DMS153 (cell line): Measurements from ENCODE around the gene AGXT.
"Not testable (repeated sequence)": the region's sequence is repeated elsewhere in the genome, so short reads cannot be mapped to it uniquely, and the experiment has no call there.

Source experiments
- DNase-seq: peaks from one replicate; lab custom pipeline; 2025; lab: John Stamatoyannopoulos, UW

The AGXT gene

GRCh38 chr2:240840435-240841060 lies 28.1 kb upstream of the AGXT start:
- DNase-seq: peak; percentile 54

GRCh38 chr2:240846309-240846708 lies 22.3 kb upstream of the AGXT start:
- not testable (repeated sequence) for DNase-seq

- no peak for DNase-seq
Observed at GRCh38 chr2:240846873-240847595, 21.6 kb upstream of the AGXT start.

- DNase-seq: no peak
Observed at GRCh38 chr2:240847817-240848216, 20.8 kb upstream of the AGXT start.

- DNase-seq: no peak
Observed at GRCh38 chr2:240848900-240849680, 19.5 kb upstream of the AGXT start.

- DNase-seq: no peak
Observed at GRCh38 chr2:240850026-240850425, 18.6 kb upstream of the AGXT start.

GRCh38 chr2:240850756-240851077 lies 17.9 kb upstream of the AGXT start:
- no peak for DNase-seq

- DNase-seq: peak; percentile 56
Observed at GRCh38 chr2:240851078-240851991, 17.3 kb upstream of the AGXT start.

- no peak for DNase-seq
Observed at GRCh38 chr2:240852671-240853314, 15.8 kb upstream of the AGXT start.

GRCh38 chr2:240855670-240856069 lies 13.0 kb upstream of the AGXT start:
- no peak for DNase-seq

GRCh38 chr2:240856151-240856980 lies 12.3 kb upstream of the AGXT start:
- no peak for DNase-seq

GRCh38 chr2:240857039-240858008 lies 11.3 kb upstream of the AGXT start:
- DNase-seq: peak; percentile 13

GRCh38 chr2:240858321-240858720 lies 10.3 kb upstream of the AGXT start:
- no peak for DNase-seq

- DNase-seq: no peak
Observed at GRCh38 chr2:240858871-240859270, 9.8 kb upstream of the AGXT start.

GRCh38 chr2:240861547-240861946 lies 7.1 kb upstream of the AGXT start:
- no peak for DNase-seq

GRCh38 chr2:240864475-240864874 lies 4.1 kb upstream of the AGXT start:
- DNase-seq: no peak

- DNase-seq: no peak
Observed at GRCh38 chr2:240865391-240865790, 3.2 kb upstream of the AGXT start.

GRCh38 chr2:240869109-240869955 lies 708 bp downstream of the AGXT start:
- no peak for DNase-seq
